ENCODE results near the gene TGFBI. TPM values are rescaled to one million over a fixed set of nuclear protein-coding genes. Genes with fewer than 3 reads are reported as not detected.

The TGFBI gene
- total and polyA plus RNA-seq, 11 donors, result 31.8 to 206 (median 50.0) TPM

DNA sequence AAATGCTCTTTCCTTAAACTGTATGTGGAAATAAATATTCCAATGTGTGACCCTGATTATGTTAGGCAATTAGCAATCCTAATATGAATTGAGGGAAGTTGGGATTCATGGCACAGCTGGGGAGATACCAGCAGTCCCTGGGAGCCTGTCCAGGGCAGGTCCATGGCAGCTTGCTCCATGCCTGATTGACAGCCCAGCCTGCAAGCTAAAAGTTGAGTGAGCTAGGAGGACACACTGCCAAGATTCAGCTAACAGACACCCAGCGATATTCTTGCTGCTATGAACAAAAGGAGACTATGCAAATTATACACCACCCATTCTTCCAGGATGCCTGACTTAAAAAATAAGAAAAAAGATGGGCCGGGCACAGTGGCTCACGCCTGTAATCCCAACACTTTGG is 6.2 kb downstream of the TGFBI start:
- Histone ChIP-seq H3K27ac (peak overlapping the region in 3 of 12 donors; percentile 3 to 76 (median 30)), H3K9me3 (peaks cover 0 to 5% (median 1%) of the 10 kb centered on the region in 12 donors), H3K27me3 (no peaks in the 10 kb centered on the region), H3K36me3 (peaks cover 0 to 43% (median 9%) of the 10 kb centered on the region in 9 donors), H3K4me1 (peaks cover 5 to 80% (median 55%) of the 10 kb centered on the region in 12 donors), H3K4me3 (no peak overlapping the region)
- ATAC-seq (peak; percentile 72 to 84 (median 76)), DNase-seq (peak in 4 of 5 donors; percentile 49 to 81 (median 68))
- TF ChIP-seq, protein P1, sequence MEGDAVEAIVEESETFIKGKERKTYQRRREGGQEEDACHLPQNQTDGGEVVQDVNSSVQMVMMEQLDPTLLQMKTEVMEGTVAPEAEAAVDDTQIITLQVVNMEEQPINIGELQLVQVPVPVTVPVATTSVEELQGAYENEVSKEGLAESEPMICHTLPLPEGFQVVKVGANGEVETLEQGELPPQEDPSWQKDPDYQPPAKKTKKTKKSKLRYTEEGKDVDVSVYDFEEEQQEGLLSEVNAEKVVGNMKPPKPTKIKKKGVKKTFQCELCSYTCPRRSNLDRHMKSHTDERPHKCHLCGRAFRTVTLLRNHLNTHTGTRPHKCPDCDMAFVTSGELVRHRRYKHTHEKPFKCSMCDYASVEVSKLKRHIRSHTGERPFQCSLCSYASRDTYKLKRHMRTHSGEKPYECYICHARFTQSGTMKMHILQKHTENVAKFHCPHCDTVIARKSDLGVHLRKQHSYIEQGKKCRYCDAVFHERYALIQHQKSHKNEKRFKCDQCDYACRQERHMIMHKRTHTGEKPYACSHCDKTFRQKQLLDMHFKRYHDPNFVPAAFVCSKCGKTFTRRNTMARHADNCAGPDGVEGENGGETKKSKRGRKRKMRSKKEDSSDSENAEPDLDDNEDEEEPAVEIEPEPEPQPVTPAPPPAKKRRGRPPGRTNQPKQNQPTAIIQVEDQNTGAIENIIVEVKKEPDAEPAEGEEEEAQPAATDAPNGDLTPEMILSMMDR (IDR thresholded peaks at IDR 0.05), result no peak
- no peak for TF ChIP-seq POLR2A (IDR thresholded peaks at IDR 0.05)
- 81 to 85% (median 82%) methylated on average over 3 of the region's 3 CpGs for WGBS, 4 donors
- intact Hi-C loops (cut with DNase I), result loop anchor here in 2 of 10 donors (5.0 kb wide), 1 partner anchor 58 kb away; no protein-coding TSS in a partner anchor

DNA sequence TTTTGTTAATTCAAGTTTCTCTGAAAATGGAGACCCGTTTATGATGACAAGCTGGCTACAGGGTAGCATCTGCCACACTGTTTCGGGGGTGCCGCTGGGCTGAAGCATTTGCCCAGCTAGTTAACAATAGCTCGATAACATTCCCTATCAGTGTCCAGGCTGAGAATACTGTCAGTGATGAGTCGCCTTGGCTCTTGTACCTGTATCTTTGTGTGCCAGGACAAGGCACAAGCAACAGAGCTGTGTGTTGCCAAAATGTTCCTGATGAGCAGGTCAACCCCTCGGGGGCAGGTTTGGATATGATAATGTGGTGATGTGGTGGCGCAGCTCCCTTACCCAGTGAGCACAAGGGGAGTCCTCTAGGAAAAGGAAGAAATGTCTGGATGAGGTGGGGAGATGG is 7.0 kb downstream of the TGFBI start:
- Histone ChIP-seq H3K27me3 (no peaks in the 10 kb centered on the region), H3K9me3 (peaks cover 0 to 5% (median 1%) of the 10 kb centered on the region in 12 donors), H3K4me3 (no peak overlapping the region), H3K27ac (peak overlapping the region in 11 of 12 donors; percentile 47 to 84 (median 70)), H3K4me1 (peaks cover 5 to 80% (median 53%) of the 10 kb centered on the region in 12 donors), H3K36me3 (peaks cover 0 to 43% (median 9%) of the 10 kb centered on the region in 9 donors)
- intact Hi-C loops (cut with DNase I), result loop anchor here in 1 of 10 donors (5.0 kb wide), 1 partner anchor 59 kb away; no protein-coding TSS in a partner anchor
- ATAC-seq (no peak), DNase-seq (no peak)
- 65 to 89% (median 79%) methylated on average over 7 of the region's 7 CpGs for WGBS, 4 donors
- TF ChIP-seq, protein P1 (IDR thresholded peaks at IDR 0.05), result no peak

DNA sequence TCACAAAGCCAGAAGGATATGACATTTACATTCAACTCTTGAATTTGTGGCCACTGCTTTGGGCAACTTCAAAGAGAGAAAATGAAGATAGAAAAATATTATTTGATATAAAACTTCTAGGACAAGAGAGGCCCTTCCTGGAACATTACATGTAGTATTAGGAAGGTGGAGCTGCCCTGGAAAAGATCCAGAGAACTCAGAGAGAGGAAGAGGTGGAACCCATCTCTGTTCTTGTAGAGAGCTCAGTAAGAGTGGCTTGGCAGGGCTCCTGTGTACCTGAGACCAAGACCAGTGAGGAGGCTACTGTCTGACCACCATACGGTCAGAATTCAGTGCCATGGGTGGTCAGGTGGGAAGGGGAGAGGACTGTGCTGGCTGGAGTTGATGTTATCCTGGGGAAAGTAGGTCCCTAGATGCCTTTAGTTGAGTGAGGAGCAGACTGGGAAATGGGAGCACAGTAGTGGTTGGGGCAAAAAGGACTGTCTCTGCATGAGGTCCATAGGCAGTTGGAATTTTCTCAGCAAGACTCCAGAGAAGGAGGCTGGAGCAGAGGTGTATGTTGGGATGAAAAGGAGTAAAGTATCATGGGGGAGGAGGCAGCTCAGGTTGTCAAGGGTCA is 7.6 kb downstream of the TGFBI start:
- ATAC-seq (peak in 1 of 4 donors; percentile 29), DNase-seq (peak in 1 of 5 donors; percentile 35)
- no peak overlapping the region for H3K4me3 ChIP-seq
- H3K9me3 ChIP-seq, result peaks cover 0 to 5% (median 1%) of the 10 kb centered on the region in 12 donors
- H3K36me3 ChIP-seq, result peaks cover 0 to 43% (median 9%) of the 10 kb centered on the region in 9 donors
- H3K4me1 ChIP-seq, result peaks cover 5 to 78% (median 51%) of the 10 kb centered on the region in 12 donors
- intact Hi-C loops (cut with DNase I), result loop anchor here in 1 of 10 donors (5.0 kb wide), 1 partner anchor 59 kb away; no protein-coding TSS in a partner anchor
- no peaks in the 10 kb centered on the region for H3K27me3 ChIP-seq
- TF ChIP-seq, protein P1 (IDR thresholded peaks at IDR 0.05), result no peak
- no peak for TF ChIP-seq POLR2A (IDR thresholded peaks at IDR 0.05)
- H3K27ac ChIP-seq, result peak overlapping the region; percentile 55 to 84 (median 70)
- 64 to 74% (median 67%) methylated on average over 1 of the region's 1 CpG for WGBS, 4 donors

DNA sequence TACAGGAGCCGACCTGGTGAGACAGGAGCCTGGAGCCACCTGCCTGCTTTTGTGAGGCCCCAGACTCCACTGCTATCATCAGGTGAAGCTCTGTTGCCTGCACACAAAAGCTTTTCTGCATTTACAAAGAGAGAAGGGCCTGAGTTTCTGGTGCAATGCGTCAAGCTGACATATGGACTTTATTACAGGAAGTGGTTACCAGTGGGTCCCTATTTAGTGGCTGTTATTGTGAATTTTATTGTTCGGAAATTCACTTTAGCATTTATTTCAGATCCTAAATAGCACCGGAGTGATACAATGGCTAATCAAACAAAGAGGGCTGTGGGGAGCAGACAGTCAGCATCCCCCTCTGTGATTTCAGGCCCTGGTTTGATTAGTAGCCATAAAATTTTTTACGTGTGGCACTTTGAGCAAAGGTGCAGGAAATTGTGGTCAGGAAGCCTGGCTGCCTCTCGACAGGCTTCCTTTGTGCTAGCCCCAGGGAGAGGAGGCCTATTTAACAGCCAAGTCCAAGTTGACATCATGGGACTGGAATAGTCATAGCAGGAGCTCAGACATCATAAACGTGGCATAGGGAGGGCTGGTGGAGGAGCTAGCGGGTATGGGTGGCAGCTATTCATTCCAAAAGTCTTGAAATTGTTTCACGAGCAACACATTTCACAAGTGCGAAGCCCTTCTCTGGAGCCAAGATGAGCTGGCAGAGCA is 8.4 kb downstream of the TGFBI start:
- H3K27me3 ChIP-seq, result no peaks in the 10 kb centered on the region
- H3K4me1 ChIP-seq, result peaks cover 3 to 78% (median 45%) of the 10 kb centered on the region in 12 donors
- WGBS, 4 donors, result 44 to 58% (median 48%) methylated on average over 10 of the region's 10 CpGs
- peaks cover 0 to 5% (median 1%) of the 10 kb centered on the region in 12 donors for H3K9me3 ChIP-seq
- H3K4me3 ChIP-seq, result no peak overlapping the region
- intact Hi-C loops (cut with DNase I), result loop anchor here in 1 of 10 donors (5.0 kb wide), 1 partner anchor 60 kb away; no protein-coding TSS in a partner anchor
- peak overlapping the region; percentile 55 to 84 (median 70) for H3K27ac ChIP-seq
- no peak for TF ChIP-seq POLR2A (IDR thresholded peaks at IDR 0.05)
- TF ChIP-seq, protein P1 (IDR thresholded peaks at IDR 0.05), result no peak
- DNase-seq, result peak in 3 of 5 donors; percentile 43 to 62 (median 59)
- ATAC-seq, result peak; percentile 86 to 94 (median 88)
- H3K36me3 ChIP-seq, result peaks cover 0 to 43% (median 9%) of the 10 kb centered on the region in 9 donors
